Panc1 (cell line): ENCODE data around the gene UNC5B. TPM values are rescaled to one million over a fixed set of nuclear protein-coding genes. Genes with fewer than 3 reads are reported as not detected.

Experiments
- ATAC-seq: fragments of 200-7000 bp; cut with Tn5 transposase; 2 replicates; pipeline ENCODE4 v1.9.1; 2020; ENCODE audit warnings: mild to moderate bottlenecking, moderate library complexity
- BruUV-seq: library from RNA; stranded (reverse); fragments of 400-500 nt; replicated peaks from 2 replicates; lab custom pipeline; 2021; lab: Mats Ljungman, UMichigan
- CTCF ChIA-PET: fragments of 300-600 bp; sonication (Branson Sonifier 250); formaldehyde crosslinking; loops from one replicate; lab custom pipeline; 2022; ENCODE audit warnings: antibody characterized with exemption; lab: Charles Lee
- POLR2A ChIA-PET: fragments of 300-600 bp; sonication (Branson Sonifier 250); formaldehyde crosslinking; loops from one replicate; lab custom pipeline; 2022; ENCODE audit warnings: antibody characterized with exemption; lab: Charles Lee
- DNase-seq: peaks from one replicate; pipeline ENCODE4 v3.0.0-alpha.2; 2010; ENCODE audit warnings: low read depth, low spot score
- H3K27ac ChIP-seq: 2 replicates; pipeline ENCODE4 v1.5.1; 2011; ENCODE audit warnings: mild to moderate bottlenecking, low read length, inconsistent platforms
- H3K27me3 ChIP-seq: fragments of 200-500 bp; sonication (Bioruptor generic); 2 replicates; pipeline ENCODE4 v1.6.0; 2014; ENCODE audit warnings: low read length, inconsistent platforms; ENCODE audit not compliant: control insufficient read depth, insufficient read depth
- H3K36me3 ChIP-seq: fragments of 200-500 bp; sonication (Bioruptor generic); 2 replicates; pipeline ENCODE4 v1.5.1; 2014; ENCODE audit warnings: inconsistent platforms, mild to moderate bottlenecking, low read length, moderate library complexity; ENCODE audit not compliant: control insufficient read depth, insufficient read depth
- H3K4me1 ChIP-seq: 2 replicates; pipeline ENCODE4 v1.5.1; 2011; ENCODE audit warnings: inconsistent platforms, mild to moderate bottlenecking, low read length, moderate library complexity; ENCODE audit not compliant: control insufficient read depth, insufficient read depth
- H3K4me3 ChIP-seq, 2 experiments: 2 replicates each; pipeline ENCODE4 v1.5.1; 2011 to 2012; ENCODE audit warnings: low read depth in 2 of 2, low read length in 2 of 2, mild to moderate bottlenecking in 2 of 2, inconsistent platforms in 1 of 2, moderate library complexity in 1 of 2
- H3K9me3 ChIP-seq: fragments of 200-500 bp; sonication (Bioruptor generic); 2 replicates; pipeline ENCODE4 v1.5.1; 2014; ENCODE audit warnings: low read depth, mild to moderate bottlenecking, inconsistent platforms, low read length, moderate library complexity; ENCODE audit not compliant: control insufficient read depth, insufficient read depth
- POLR2AphosphoS5 ChIP-seq: IDR thresholded peaks from 2 replicates; pipeline ENCODE4 v1.6.1; 2012; ENCODE audit warnings: mild to moderate bottlenecking, low read depth, low read length, moderate library complexity
- SIN3A ChIP-seq: IDR thresholded peaks from 2 replicates; pipeline ENCODE4 v1.6.1; 2012; ENCODE audit warnings: low read depth, mild to moderate bottlenecking, low read length, moderate library complexity, borderline replicate concordance; ENCODE audit not compliant: insufficient read depth
- TCF7L2 ChIP-seq: IDR thresholded peaks from 2 replicates; pipeline ENCODE4 v1.6.1; 2011; ENCODE audit warnings: mild to moderate bottlenecking, low read depth, low read length, inconsistent platforms
- in situ Hi-C: cut with HindIII; loops from 2 replicates; pipeline ENCODE4 v1.10.0; 2016; ENCODE audit warnings: low sequenced_read_pairs, low pct_unique_long_range_greater_than_20kb
- intact Hi-C: fragments of 100-400 bp; cut with micrococcal nuclease; formaldehyde crosslinking; loops from one replicate; pipeline ENCODE4 v1.10.0; 2022; ENCODE audit not compliant: unreplicated experiment
- total RNA-seq: library from RNA; stranded (reverse); gene quantifications from one replicate; pipeline ENCODE4 v1.2.1, GENCODE V29; 2021; ENCODE audit not compliant: unreplicated experiment
- TF ChIP-seq, protein P1 (sequence below), 2 experiments: IDR thresholded peaks; 2 replicates each; pipeline ENCODE4 v1.6.1; 2011 to 2012; ENCODE audit warnings: low read depth in 2 of 2, control low read depth in 1 of 2, low read length in 1 of 2, mild to moderate bottlenecking in 1 of 2, moderate library complexity in 1 of 2; ENCODE audit not compliant: insufficient read depth in 1 of 2
- TF ChIP-seq, protein P2 (sequence below): fragments of 450-650 bp; IDR thresholded peaks from 2 replicates; pipeline ENCODE4 v1.5.1; 2017; ENCODE audit warnings: mild to moderate bottlenecking

Gene UNC5B
- total RNA-seq, 1 experiment from 2014 or later, result 1.1 TPM

DNA sequence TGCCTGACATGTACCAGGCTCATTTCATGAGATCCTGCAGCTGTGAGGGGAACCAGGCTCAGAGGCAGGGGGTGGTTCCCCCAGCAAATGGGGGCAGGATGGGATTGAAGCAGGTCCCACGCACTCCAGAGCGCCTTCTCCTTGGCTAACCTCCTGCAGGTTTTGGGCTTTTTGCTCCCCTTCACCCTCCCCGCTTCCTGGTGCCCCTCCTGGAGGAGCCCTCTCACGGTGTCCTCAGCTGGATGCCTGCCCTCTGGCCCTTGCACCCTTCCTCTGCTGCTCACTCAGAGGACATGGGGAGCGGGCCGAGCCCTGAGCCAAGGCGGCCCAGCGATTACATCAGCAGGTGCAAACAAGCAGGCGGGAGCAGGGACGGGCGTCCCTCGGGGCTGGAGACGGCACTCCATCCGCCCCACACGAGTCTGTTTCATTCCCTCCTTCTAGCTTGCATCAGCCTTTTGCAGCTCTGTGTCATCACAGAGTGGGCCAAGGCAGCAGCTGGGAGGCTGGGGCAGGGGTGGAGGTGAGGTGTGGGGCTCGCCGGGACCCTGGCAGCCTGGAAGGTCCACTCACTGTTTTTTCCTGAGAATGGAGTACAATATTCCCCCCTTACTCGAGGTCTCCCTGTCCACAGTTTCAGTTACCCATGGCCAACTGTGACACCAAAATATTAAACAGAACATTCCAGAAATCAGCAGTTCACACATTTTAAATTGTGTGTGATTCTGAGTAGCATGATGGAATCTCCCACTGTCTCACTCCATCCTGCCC lies 54.0 kb downstream of the UNC5B start:
- ChIA-PET CTCF (no interaction called here), POLR2A (interaction anchor here (1.0 kb wide), 1 partner anchor 10 kb away, joined by 4 read pairs; no protein-coding TSS in a partner anchor)
- no peak for DNase-seq
- ATAC-seq, result no peak
- H3K27me3 ChIP-seq, result no peaks in the 10 kb centered on the region
- H3K9me3 ChIP-seq, result no peaks in the 10 kb centered on the region
- in situ Hi-C loops, result no loop called here
- TF ChIP-seq, protein P1, sequence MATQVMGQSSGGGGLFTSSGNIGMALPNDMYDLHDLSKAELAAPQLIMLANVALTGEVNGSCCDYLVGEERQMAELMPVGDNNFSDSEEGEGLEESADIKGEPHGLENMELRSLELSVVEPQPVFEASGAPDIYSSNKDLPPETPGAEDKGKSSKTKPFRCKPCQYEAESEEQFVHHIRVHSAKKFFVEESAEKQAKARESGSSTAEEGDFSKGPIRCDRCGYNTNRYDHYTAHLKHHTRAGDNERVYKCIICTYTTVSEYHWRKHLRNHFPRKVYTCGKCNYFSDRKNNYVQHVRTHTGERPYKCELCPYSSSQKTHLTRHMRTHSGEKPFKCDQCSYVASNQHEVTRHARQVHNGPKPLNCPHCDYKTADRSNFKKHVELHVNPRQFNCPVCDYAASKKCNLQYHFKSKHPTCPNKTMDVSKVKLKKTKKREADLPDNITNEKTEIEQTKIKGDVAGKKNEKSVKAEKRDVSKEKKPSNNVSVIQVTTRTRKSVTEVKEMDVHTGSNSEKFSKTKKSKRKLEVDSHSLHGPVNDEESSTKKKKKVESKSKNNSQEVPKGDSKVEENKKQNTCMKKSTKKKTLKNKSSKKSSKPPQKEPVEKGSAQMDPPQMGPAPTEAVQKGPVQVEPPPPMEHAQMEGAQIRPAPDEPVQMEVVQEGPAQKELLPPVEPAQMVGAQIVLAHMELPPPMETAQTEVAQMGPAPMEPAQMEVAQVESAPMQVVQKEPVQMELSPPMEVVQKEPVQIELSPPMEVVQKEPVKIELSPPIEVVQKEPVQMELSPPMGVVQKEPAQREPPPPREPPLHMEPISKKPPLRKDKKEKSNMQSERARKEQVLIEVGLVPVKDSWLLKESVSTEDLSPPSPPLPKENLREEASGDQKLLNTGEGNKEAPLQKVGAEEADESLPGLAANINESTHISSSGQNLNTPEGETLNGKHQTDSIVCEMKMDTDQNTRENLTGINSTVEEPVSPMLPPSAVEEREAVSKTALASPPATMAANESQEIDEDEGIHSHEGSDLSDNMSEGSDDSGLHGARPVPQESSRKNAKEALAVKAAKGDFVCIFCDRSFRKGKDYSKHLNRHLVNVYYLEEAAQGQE (IDR thresholded peaks at IDR 0.05; ENCODE audit: insufficient read depth in 1 of 2, low read depth in 2 of 2, low read length in 1 of 2), result no peak
- H3K36me3 ChIP-seq, result no peaks in the 10 kb centered on the region
- intact Hi-C loops, result loop anchor here (5.0 kb wide), 1 partner anchor 364 kb away; no protein-coding TSS in a partner anchor
- no TSS peak for BruUV-seq
- peaks cover 6% of the 10 kb centered on the region for H3K4me1 ChIP-seq
- peak overlapping the region; percentile 64; the same call in 1 of the 2 replicates for H3K27ac ChIP-seq
- H3K4me3 ChIP-seq, result no peak overlapping the region

DNA sequence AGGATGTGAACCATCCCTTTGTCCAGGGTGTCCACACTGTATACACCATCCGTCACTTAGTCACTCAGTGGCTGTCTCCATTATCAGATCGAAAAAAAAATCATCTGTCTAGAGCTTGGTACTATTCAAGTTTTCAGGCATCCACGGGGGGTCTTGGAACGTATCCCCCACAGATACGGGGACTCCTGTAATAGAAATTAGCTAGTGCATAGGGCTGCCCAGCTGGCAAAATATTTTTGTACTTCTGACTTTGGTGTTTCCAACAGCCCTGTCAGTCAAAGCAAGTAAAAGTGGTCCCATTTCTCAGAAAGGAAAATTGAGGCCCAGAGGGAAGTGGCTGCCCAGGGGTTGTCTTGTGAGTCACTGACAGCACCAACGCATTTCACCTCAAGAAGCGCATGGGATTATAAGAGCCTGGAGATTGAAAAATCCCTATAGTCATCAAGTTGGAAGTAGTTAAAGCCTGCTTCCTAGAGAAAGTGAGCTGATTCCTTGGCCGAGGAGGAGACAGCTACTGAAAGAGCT lies 54.6 kb downstream of the UNC5B start:
- CTCF ChIA-PET, result no interaction called here
- no peak for DNase-seq
- in situ Hi-C loops (no loop called here), intact Hi-C loops (loop anchor here (5.0 kb wide), 1 partner anchor 365 kb away; no protein-coding TSS in a partner anchor)
- BruUV-seq, result no TSS peak
- peak overlapping the region; percentile 64; the same call in 1 of the 2 replicates for H3K27ac ChIP-seq
- TF ChIP-seq POLR2AphosphoS5, result no peak
- TF ChIP-seq, protein P1 (IDR thresholded peaks at IDR 0.05; ENCODE audit: insufficient read depth in 1 of 2, low read depth in 2 of 2, low read length in 1 of 2), result no peak
- TF ChIP-seq, protein P2, sequence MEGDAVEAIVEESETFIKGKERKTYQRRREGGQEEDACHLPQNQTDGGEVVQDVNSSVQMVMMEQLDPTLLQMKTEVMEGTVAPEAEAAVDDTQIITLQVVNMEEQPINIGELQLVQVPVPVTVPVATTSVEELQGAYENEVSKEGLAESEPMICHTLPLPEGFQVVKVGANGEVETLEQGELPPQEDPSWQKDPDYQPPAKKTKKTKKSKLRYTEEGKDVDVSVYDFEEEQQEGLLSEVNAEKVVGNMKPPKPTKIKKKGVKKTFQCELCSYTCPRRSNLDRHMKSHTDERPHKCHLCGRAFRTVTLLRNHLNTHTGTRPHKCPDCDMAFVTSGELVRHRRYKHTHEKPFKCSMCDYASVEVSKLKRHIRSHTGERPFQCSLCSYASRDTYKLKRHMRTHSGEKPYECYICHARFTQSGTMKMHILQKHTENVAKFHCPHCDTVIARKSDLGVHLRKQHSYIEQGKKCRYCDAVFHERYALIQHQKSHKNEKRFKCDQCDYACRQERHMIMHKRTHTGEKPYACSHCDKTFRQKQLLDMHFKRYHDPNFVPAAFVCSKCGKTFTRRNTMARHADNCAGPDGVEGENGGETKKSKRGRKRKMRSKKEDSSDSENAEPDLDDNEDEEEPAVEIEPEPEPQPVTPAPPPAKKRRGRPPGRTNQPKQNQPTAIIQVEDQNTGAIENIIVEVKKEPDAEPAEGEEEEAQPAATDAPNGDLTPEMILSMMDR, result no peak
- no peak for TF ChIP-seq TCF7L2
- TF ChIP-seq SIN3A, result no peak
- no peaks in the 10 kb centered on the region for H3K27me3 ChIP-seq
- H3K36me3 ChIP-seq, result no peaks in the 10 kb centered on the region
- POLR2A ChIA-PET, result interaction anchor here (1.0 kb wide), 1 partner anchor 9 kb away, joined by 4 read pairs; no protein-coding TSS in a partner anchor
- H3K4me1 ChIP-seq, result peaks cover 6% of the 10 kb centered on the region
- H3K9me3 ChIP-seq, result no peaks in the 10 kb centered on the region
- no peak for ATAC-seq
- no peak overlapping the region for H3K4me3 ChIP-seq
